GM10266 (cell line): Measurements from ENCODE around the gene SLC2A4.

ENCODE experiments used
- DNase-seq: peaks from one replicate; pipeline ENCODE4 v3.0.0; 2012; ENCODE audit errors: extremely low spot score
- CTCF ChIP-seq: IDR thresholded peaks from 2 replicates; pipeline ENCODE4 v1.5.1; 2012; ENCODE audit warnings: mild to moderate bottlenecking, low read depth; ENCODE audit not compliant: control insufficient read depth, insufficient read depth; ENCODE audit errors: missing control alignments

SLC2A4 gene

GRCh38 chr17:7280519-7281073, 922 bp upstream of the SLC2A4 start:
- peak; percentile 85 for DNase-seq
- TF ChIP-seq CTCF: peak; percentile 82

- TF ChIP-seq CTCF: no peak
- peak; percentile 19 for DNase-seq
Measured at GRCh38 chr17:7281953-7282751, 634 bp downstream of the SLC2A4 start.

- peak; percentile 15 for DNase-seq
Measured at GRCh38 chr17:7282752-7283321, 1.3 kb downstream of the SLC2A4 start.

GRCh38 chr17:7283471-7284216, 2.1 kb downstream of the SLC2A4 start:
- no peak for DNase-seq

More at GRCh38 chr17:7282752-7283321, 1.3 kb downstream of the SLC2A4 start:
- TF ChIP-seq CTCF: no peak

GRCh38 chr17:7284911-7285310, 3.4 kb downstream of the SLC2A4 start:
- no peak for TF ChIP-seq CTCF
- no peak for DNase-seq

More at GRCh38 chr17:7283471-7284216, 2.1 kb downstream of the SLC2A4 start:
- no peak for TF ChIP-seq CTCF

- no peak for DNase-seq
- no peak for TF ChIP-seq CTCF
Measured at GRCh38 chr17:7285679-7286078, 4.2 kb downstream of the SLC2A4 start.
